ENCODE data around the gene GPER1. TPM values are rescaled to one million over a fixed set of nuclear protein-coding genes. Genes with fewer than 3 reads are reported as not detected.

Gene GPER1
- total and polyA plus RNA-seq, 8 donors = 0.20 to 3.5 (median 1.0) TPM

Other genes with a start within 250 kb of the GPER1 start
- gene GET4, start 211.6 kb upstream of the GPER1 start, total RNA-seq = 10 to 100 TPM; 13.1 to 23.8 (median 19.9) TPM
- gene GET4, start 211.6 kb upstream of the GPER1 start, polyA plus RNA-seq = 10 to 100 TPM; 52.6 to 94.5 TPM
- gene ADAP1, start 133.4 kb upstream of the GPER1 start, total RNA-seq = 10 to 100 TPM; 10.9 to 15.0 (median 13.7) TPM
- gene ADAP1, start 133.4 kb upstream of the GPER1 start, polyA plus RNA-seq = 10 to 100 TPM; 15.5 to 41.2 TPM
- 1 to 10 TPM; 4.2 to 8.6 (median 6.0) TPM for gene COX19, start 112.6 kb upstream of the GPER1 start, total RNA-seq
- gene COX19, start 112.6 kb upstream of the GPER1 start, polyA plus RNA-seq = 1 to 10 TPM; 7.5 to 9.1 TPM
- gene CYP2W1, start 104.9 kb upstream of the GPER1 start, total RNA-seq = under 1 TPM in 5 of 6 donors, not detected in 1; 0.12 to 0.59 (median 0.32) TPM
- under 1 TPM; 0.54 to 0.76 TPM for gene CYP2W1, start 104.9 kb upstream of the GPER1 start, polyA plus RNA-seq
- 1 to 10 TPM; 3.4 to 5.3 (median 3.9) TPM for gene GPR146, start 43.6 kb upstream of the GPER1 start, total RNA-seq
- gene GPR146, start 43.6 kb upstream of the GPER1 start, polyA plus RNA-seq = 1 to 10 TPM; 5.4 to 6.5 TPM
- 10 to 100 TPM in 3 of 6 donors, 1 to 10 TPM in 3; 6.1 to 21.7 (median 10.3) TPM for gene ZFAND2A, start 72.1 kb downstream of the GPER1 start, total RNA-seq
- 10 to 100 TPM; 31.9 to 35.0 TPM for gene ZFAND2A, start 72.1 kb downstream of the GPER1 start, polyA plus RNA-seq
- not detected for gene UNCX, start 144.8 kb downstream of the GPER1 start, total RNA-seq
- gene UNCX, start 144.8 kb downstream of the GPER1 start, polyA plus RNA-seq = not detected

All from pancreas (tissue), 8 donors.